SHP77 treated with DMSO at 0.1 percent for 48 hours (cell line): ENCODE data around the gene ZNF783.

Experiments used
- DNase-seq: peaks from one replicate; lab custom pipeline; 2025; lab: John Stamatoyannopoulos, UW

Gene ZNF783

DNA sequence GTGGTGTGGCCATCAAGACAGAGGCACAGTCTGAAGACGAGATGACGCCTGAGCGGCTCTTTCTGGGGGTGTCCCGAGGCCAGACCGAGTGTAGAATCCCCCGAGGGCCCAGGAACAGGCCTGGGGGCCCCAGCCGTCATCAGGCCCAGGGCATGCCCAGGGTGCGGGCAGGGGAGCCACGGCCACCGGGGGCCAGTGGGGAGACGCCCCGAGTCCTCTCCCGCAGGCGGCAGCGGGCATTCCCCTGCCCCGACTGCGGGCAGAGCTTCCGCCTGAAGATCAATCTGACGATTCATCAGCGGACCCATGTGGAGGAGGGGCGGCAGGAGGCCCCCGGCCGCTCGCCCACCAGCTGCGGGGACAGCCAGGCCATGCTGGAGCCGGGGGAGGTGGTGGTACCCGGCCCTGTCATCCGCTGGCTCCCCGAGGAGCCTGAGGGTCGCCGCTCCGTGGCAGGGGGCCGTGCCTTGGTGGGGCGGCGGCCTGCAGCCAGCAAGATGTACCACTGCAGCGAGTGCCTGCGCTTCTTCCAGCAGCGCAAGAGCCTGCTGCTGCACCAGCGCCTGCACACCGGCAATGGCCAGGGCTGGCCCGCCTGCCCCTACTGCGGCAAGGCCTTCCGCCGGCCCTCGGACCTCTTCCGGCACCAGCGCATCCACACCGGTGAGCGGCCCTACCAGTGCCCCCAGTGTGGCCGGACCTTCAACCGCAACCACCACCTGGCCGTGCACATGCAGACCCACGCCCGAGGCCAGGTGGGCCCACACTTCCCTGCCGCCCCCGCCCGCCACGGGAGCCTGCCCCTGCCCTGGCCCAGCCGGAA is 19.7 kb downstream of the ZNF783 start:
- DNase-seq = no peak

DNA sequence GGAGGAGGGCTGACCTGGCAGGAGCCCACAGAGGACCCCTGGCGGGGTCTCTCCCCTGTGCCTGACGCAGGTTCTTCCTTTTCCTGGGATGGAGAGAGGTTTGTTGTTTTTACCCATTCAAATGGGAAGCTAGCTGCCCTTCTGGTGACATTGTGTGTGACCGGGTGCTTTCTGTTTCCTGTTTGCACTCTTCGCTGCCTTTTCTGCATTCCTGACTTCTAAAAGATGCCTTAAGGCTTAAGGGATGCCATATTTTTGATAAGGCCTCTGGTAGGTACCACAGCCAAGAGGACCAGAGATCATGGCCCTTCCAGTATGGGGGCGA is 20.3 kb downstream of the ZNF783 start:
- no peak for DNase-seq

GRCh38 chr7:149283321-149283720 is 21.3 kb downstream of the ZNF783 start:
- DNase-seq = no peak

GRCh38 chr7:149284343-149284742 is 22.3 kb downstream of the ZNF783 start:
- peak; percentile 6 for DNase-seq

DNA sequence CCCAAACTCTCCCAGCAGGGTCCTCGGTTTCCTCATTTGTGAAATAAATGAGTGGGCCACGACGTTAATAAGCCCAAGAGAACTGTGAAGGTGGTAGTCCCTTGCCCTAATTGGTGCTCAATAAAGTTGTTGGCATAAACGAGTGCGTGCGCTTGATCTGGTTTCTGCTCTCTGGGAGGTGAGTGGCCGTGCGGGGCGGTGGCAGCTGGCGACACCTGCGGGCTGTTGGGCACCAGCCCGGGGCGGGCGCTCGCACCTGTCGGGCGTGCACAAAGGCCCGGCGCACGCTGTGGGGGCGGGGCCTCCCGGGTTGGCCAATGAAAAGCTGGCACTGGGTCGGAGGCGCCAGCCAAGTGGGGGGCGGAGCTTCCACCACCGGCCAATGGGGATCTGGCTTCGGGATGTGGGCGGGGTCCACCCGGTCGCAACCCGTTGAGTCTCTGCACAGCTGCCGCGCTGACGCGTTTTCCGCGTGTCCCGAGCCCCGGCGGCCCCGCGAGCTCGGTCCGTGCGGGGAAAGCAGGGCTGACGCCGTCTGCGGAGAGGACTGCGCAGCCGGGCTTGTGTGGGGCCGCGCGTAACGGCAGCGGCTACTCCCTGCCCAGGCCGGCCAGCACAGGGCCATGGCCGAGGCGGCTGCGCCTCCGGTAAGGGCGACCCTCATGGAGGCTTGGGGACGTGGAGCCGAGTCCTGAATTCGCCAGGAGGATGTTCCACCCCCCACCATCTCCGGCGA is 23.0 kb downstream of the ZNF783 start:
- DNase-seq = peak; percentile 89

GRCh38 chr7:149285603-149286002 is 23.6 kb downstream of the ZNF783 start:
- no peak for DNase-seq

DNA sequence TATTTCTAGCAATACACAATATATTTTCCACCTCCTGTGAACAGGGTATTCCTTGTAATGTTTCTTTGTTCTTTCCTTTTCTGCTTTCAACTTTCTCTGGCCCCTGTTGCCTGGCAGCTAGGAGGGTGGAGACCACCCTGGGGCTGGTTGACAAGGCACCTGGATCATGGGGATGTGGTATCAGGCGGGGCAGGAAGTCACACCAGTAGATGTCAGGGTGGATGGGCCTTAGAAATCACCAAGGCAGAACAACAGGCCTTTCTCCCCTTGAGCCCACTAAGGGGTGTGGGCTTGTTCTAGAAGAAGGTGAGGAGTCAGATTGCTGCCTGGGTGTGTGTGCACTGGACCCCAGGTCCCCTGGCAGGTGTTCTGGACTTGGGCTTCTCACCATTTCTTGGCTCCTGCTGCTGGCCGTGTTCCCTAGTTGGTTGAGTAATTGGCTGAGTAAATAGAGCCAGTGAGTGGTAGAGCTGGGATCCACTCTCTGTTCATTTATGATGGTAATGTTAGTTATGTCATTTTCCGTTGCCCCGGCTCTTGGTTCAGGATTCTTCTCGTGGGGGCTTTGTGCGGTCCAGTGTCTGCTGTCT is 24.9 kb downstream of the ZNF783 start:
- no peak for DNase-seq

- no peak for DNase-seq
Measured at GRCh38 chr7:149287622-149288021, 25.6 kb downstream of the ZNF783 start.

- DNase-seq = no peak
Measured at GRCh38 chr7:149289262-149289661, 27.3 kb downstream of the ZNF783 start.

GRCh38 chr7:149289856-149290255 is 27.9 kb downstream of the ZNF783 start:
- no peak for DNase-seq

- no peak for DNase-seq
Measured at GRCh38 chr7:149291036-149291780, 29.2 kb downstream of the ZNF783 start.

DNA sequence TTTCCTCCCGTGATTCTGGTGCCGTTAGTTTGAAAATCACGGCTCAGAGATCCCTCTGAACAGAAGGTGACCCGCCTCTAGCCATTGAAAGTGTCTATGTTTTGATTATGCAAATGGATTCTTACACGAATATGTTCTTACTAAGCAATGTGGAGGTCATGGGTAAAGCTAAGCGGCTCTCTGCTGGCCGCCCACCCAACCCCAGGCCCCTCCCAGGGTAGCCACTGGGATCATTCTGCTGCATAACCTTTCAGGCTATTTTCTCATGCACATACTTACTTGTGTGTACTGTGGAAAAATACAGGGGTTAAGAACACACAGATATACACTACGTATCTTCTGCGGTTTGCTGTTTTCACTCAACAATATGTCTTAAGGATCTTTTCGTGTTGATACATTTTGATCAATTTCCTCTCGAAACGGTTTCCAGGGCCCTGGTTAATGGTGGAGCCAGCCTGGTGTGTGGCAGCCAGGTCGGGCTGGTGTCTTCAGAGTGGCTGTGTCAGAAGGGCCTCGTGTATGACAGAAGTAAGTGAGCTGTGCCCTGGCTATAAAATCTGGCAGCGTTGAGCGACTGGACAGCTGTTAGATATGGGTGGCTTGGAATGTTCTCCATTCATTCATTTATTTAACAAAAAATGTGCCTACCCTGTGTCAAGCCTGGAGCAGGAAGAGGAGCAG is 29.9 kb downstream of the ZNF783 start:
- no peak for DNase-seq

GRCh38 chr7:149292462-149292823 is 30.4 kb downstream of the ZNF783 start:
- DNase-seq = no peak

DNA sequence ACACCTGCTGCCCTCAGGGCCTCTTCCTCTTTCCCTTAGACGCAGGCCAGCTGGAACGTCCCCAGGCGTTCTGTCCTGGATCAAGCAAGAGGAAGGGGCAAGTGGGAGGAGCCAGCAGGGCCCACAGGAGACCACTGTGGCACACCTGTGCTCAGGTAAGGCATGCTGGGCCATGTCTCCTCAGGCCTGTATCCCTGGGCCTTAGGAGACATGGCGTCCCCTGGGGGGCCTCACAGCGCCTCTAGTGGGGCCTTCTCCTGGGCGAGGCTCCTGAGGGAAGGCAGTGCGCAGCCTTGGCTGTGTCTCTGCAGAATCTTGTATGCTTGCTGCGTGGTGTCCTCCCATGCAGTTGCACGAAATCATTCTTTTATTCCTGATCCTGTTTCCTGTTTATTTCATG is 31.3 kb downstream of the ZNF783 start:
- DNase-seq = no peak

DNA sequence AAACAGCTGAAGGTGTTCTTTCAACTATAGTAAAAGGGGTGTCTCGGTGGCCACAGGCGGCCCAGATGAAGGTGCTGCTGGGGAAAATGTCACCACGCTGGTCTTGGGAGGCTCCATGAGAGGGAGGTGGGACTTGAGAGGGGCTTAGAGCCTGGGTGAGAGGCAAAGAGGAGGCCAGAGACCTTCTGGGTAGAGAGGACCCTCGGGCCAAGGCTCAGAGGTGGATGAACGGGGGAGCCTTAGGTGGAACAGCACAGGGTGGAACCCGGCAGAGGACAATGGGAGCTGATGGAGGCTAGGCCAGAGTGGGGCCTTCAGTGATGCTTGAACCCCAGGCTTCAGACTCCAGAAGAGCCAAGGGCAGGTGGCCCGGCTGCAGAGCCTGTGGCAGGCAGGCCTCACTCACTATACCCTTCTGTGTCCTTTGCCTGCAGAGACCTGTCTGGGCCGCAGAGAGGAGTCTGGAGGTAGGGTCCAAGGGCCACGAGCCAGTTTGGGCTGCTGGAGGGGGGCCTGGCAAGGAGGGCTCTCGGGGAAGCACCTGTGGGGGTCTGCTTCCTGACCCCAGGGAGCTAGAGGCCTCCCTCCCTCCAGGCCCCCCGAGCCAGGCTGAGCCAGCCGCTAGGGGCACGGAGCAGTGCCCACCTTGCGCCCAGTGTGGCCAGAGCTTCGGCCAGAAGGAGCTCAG is 32.1 kb downstream of the ZNF783 start:
- DNase-seq = no peak

DNA sequence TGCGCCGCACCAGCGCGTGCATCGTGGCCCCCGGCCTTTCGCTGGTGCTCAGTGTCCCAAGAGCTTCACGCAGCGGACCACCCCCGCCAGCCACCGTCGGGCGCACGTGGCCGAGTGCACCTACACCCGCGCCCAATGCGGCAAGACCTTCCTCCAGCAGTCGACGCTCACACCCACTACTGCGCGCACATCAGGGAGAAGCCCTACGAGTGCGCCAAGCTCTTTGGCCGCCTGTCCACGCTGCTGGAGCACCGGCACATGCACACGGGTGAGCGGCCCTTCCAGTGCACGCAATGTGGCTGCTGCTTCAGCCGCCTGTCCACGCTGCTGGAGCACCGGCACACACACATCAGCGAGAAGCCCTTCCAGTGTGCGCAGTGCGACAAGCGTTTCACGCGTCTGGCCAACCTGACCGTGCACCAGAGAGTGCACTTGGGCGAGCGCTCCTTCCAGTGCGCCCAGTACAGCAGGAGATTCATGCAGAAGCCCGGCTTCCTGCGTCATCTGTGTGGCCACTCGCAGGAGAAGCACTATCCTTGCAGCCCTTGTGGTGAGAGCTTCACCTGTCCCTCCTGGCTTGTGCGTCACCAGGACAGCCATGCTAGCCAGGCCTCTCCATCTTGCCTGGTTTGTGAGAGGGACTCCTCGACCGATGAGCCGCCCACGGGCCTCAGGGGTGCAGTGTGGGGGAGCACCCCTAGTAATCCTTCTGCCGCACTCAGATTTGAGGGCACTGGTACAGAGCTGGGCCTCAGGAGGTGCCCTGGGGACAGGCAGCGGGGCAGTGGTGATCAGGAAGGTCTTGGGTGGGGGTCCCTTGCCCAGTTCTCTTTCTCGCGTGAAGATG is 32.9 kb downstream of the ZNF783 start:
- DNase-seq = no peak

- no peak for DNase-seq
Measured at GRCh38 chr7:149295481-149295850, 33.5 kb downstream of the ZNF783 start.

GRCh38 chr7:149296368-149296767 is 34.4 kb downstream of the ZNF783 start:
- no peak for DNase-seq

DNA sequence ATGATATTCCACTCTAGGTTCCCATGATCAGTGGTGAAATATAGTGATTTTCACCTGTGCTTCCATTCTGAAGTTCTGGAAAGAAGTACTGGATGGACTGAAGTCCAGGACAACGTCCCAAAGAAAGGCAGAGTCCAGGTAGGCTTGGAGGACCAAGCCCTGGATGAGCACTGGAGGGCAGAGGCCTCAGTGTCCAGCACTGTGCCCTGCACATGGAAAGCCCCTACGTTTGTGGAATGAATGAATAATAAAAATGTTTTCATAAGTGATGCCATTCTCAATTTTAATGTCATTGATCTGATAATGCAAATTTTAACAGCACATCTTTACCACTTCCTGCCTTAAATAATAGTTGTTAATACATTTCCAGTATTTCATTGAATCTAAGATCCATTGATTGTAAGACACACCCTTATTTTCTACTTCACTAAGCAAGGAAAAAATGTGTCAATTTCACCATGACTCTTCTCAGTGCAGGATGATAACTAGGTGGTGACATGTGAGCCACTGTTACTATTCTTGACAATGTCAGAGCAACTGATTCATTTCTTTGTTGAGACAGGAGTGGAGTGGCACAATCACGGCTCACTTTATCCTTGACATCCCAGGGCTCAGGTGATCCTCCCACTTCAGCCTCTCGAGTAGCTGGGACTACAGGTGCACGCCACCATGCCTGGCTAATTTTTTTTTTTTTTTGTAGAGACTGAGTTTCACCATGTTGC is 35.2 kb downstream of the ZNF783 start:
- no peak for DNase-seq
